ENCODE results near the gene GORAB. TPM values are rescaled to one million over a fixed set of nuclear protein-coding genes. Genes with fewer than 3 reads are reported as not detected.

GORAB gene
- total and polyA plus RNA-seq, 2 donors (not counting 3 experiments of a cell fraction or from before 2014, with no cell fraction given), result 4.4 to 6.4 TPM

- Histone ChIP-seq H3K9ac (replicated peaks; ENCODE audit: extremely low read depth, insufficient read depth, low read length) (no peak overlapping the region), H3K9me1 (replicated peaks; ENCODE audit: control insufficient read depth, extremely low read depth, insufficient read depth, low read length) (no peaks in the 10 kb centered on the region), H3K27me3 (ENCODE audit: control insufficient read depth in 2 of 2, insufficient read depth in 2 of 2, low read length in 2 of 2) (peaks cover 0 to 12% of the 10 kb centered on the region in 2 experiments), H4K20me1 (replicated peaks; ENCODE audit: control insufficient read depth, extremely low read depth, insufficient read depth, low read length) (no peaks in the 10 kb centered on the region), H3K79me2 (ENCODE audit: control insufficient read depth, insufficient read depth, low read length) (no peaks in the 10 kb centered on the region), H2AFZ (ENCODE audit: low read depth, low read length) (no peak overlapping the region), H3K9me3 (replicated peaks; ENCODE audit: control insufficient read depth, insufficient read depth, low read length) (no peaks in the 10 kb centered on the region), H3K4me1 (ENCODE audit: control insufficient read depth, extremely low read depth, insufficient read depth, low read length) (no peaks in the 10 kb centered on the region), H3K4me2 (ENCODE audit: insufficient read depth, low read length) (no peak overlapping the region), H3K4me3 (replicated peaks in 1 of 3; ENCODE audit: insufficient read depth in 1 of 3, low read depth in 1 of 3, low read length in 3 of 3) (no peak overlapping the region), H3K27ac (ENCODE audit: insufficient read depth, low read depth, low read length) (no peak overlapping the region), H3K36me3 (ENCODE audit: control insufficient read depth in 2 of 2, extremely low read depth in 1 of 2, insufficient read depth in 2 of 2, low read length in 2 of 2) (no peaks in the 10 kb centered on the region)
- no TSS peak for BruUV-seq (replicated peaks)
- DNase-seq (ENCODE audit: low read depth, low spot score) (no peak), FAIRE-seq (no peak)
- CTCF ChIA-PET, result interaction anchor here (1.7 to 1.8 kb wide), 2 partner anchors 11 to 49 kb away, joined by 4 read pairs; no protein-coding TSS in a partner anchor
- POLR2A ChIA-PET, result interaction anchor here (0.5 to 0.7 kb wide), 2 partner anchors 11 to 101 kb away, joined by 5 to 6 read pairs; no protein-coding TSS in a partner anchor
- dilution Hi-C loops (cut with MboI; ENCODE audit: extremely low pct_ligation_motif_present, low sequenced_read_pairs) (no loop called here), intact Hi-C loops (cut with micrococcal nuclease) (no loop called here)
- no peak for TF ChIP-seq JUN (IDR thresholded peaks at IDR 0.05; ENCODE audit: borderline replicate concordance, insufficient read depth, insufficient read length, low read depth)
- TF ChIP-seq GATA2 (IDR thresholded peaks at IDR 0.05; ENCODE audit: insufficient read depth, insufficient read length, low read depth, low read length), result no peak
- no peak for TF ChIP-seq CTCF (IDR thresholded peaks at IDR 0.05; ENCODE audit: extremely low read depth in 1 of 2, insufficient read depth in 1 of 2, low read depth in 1 of 2, low read length in 2 of 2)
- no peak for TF ChIP-seq MAX (IDR thresholded peaks at IDR 0.05; ENCODE audit: insufficient read depth, insufficient read length)
- no peak for TF ChIP-seq POLR2A (IDR thresholded peaks at IDR 0.05; ENCODE audit: low read depth, low read length)
- TF ChIP-seq POLR2AphosphoS5 (IDR thresholded peaks at IDR 0.05; ENCODE audit: insufficient read depth, low read depth, low read length), result no peak
- no peak for TF ChIP-seq MYC (IDR thresholded peaks at IDR 0.05; ENCODE audit: low read depth, low read length)
- TF ChIP-seq EZH2 (IDR thresholded peaks at IDR 0.05; ENCODE audit: borderline replicate concordance, low read depth, low read length, severe bottlenecking), result no peak
- no peak for TF ChIP-seq FOS (IDR thresholded peaks at IDR 0.05; ENCODE audit: borderline replicate concordance, insufficient read depth, low read length)
These were observed 61.4 kb downstream of the GORAB start for GRCh38 chr1:170593173-170594011.

All from endothelial cell of umbilical vein (primary cell).